ENCODE measurements around the gene MRPL47.

DNA sequence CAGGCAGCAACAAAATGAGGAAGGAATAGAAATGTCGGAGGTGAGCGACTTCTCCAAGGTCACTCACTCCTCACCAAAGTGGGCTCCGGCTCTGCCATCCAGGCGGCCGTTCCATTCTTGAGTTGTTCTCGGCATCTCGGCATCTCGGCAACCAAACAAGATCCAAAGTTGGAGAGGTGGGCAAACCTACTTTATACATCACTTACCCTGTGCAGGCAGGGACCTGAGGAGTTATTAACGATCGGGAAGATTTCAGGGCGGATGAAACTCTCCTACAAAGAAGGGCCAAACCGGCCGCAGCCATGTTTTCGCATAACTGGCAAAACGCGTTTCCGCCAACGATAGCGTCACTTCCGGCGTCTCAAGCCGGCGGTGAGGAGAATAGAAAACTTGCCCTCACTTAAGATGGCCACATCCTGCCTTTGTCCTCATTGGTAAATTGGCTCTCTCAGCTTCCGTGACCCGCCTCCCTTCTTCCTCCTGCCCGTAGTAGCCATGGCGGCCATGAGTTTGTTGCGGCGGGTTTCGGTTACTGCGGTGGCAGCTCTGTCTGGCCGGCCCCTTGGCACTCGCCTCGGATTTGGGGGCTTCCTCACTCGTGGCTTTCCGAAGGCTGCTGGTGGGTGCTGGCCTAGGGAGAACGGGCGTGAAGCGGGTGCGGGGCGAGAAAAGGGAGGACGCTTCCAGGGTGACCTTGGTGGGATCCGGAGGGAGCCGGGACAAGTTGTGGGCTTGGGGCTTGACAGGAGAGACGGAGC is at the start of gene MRPL47, which contains the start of gene NDUFB5:
- no peak for TF ChIP-seq EZH2 (IDR thresholded peaks at IDR 0.05)
- TF ChIP-seq POLR2AphosphoS5 (IDR thresholded peaks at IDR 0.05; ENCODE audit: borderline replicate concordance, low read depth, low read length): peak; percentile 98

All from SK-N-MC (cell line).